H1 (cell line): Measurements from ENCODE around the gene NPHP4. TPM values are rescaled to one million over a fixed set of nuclear protein-coding genes. Genes with fewer than 3 reads are reported as not detected.

ENCODE experiments used
- CTCF ChIA-PET: fragments of 300-600 bp; sonication (Branson Sonifier 250); formaldehyde crosslinking; loops from one replicate; lab custom pipeline; 2021; ENCODE audit not compliant: partially characterized antibody; lab: Charles Lee
- POLR2A ChIA-PET: fragments of 300-600 bp; sonication (Branson Sonifier 250); formaldehyde crosslinking; loops from one replicate; lab custom pipeline; 2021; ENCODE audit warnings: inconsistent platforms; ENCODE audit not compliant: partially characterized antibody; lab: Charles Lee
- DNase-seq, 2 experiments: peaks; one replicate each; pipeline versions ENCODE4 v3.0.0 to v3.0.0-alpha.2; 2010 to 2022; ENCODE audit warnings: low spot score in 2 of 2, low read depth in 1 of 2, mixed read lengths in 1 of 2
- FAIRE-seq: peaks from 2 replicates; lab custom pipeline; 2011; peaks lifted over from hg19 to GRCh38; lab: Jason Lieb, UNC
- H2AFZ ChIP-seq: 2 replicates; pipeline ENCODE4 v1.8.1; 2012; ENCODE audit warnings: low read length, inconsistent platforms
- H2AK5ac ChIP-seq: 2 replicates; pipeline ENCODE4 v1.6.1; 2013; ENCODE audit warnings: low read depth, low read length
- H2BK120ac ChIP-seq: replicated peaks from 2 replicates; pipeline ENCODE3; 2013; ENCODE audit warnings: low read depth, low read length, inconsistent platforms
- H2BK12ac ChIP-seq: 2 replicates; pipeline ENCODE4 v1.6.1; 2013; ENCODE audit warnings: low read depth, low read length
- H2BK15ac ChIP-seq: 2 replicates; pipeline ENCODE4 v1.6.1; 2013; ENCODE audit warnings: low read length
- H2BK20ac ChIP-seq: 2 replicates; pipeline ENCODE4 v1.6.1; 2013; ENCODE audit warnings: low read length
- H2BK5ac ChIP-seq: 2 replicates; pipeline ENCODE4 v1.6.1; 2013; ENCODE audit warnings: low read depth, low read length
- H3K14ac ChIP-seq: 2 replicates; pipeline ENCODE4 v1.6.1; 2013; ENCODE audit warnings: inconsistent platforms; ENCODE audit not compliant: insufficient read length
- H3K18ac ChIP-seq: 2 replicates; pipeline ENCODE4 v1.6.1; 2013; ENCODE audit warnings: low read length; ENCODE audit errors: extremely low read depth
- H3K23ac ChIP-seq: 2 replicates; pipeline ENCODE4 v1.6.1; 2013; ENCODE audit warnings: inconsistent platforms; ENCODE audit not compliant: insufficient read length
- H3K23me2 ChIP-seq: 2 replicates; pipeline ENCODE4 v1.6.1; 2013; ENCODE audit warnings: low read depth, low read length
- H3K27ac ChIP-seq: 2 replicates; pipeline ENCODE4 v1.6.1; 2011; ENCODE audit warnings: low read depth, low read length, inconsistent platforms
- H3K27me3 ChIP-seq, 4 experiments: replicated peaks in 1 of 4; 1 replicate in 1 of 4; 2 replicates in 3 of 4; pipeline versions ENCODE4 v1.6.1 to v1.8.1; 2011 to 2013; ENCODE audit warnings: low read length in 3 of 4, mild to moderate bottlenecking in 3 of 4, inconsistent platforms in 2 of 4, mixed read lengths in 2 of 4, moderate library complexity in 1 of 4; ENCODE audit not compliant: control insufficient read depth in 3 of 4, insufficient read depth in 3 of 4; ENCODE audit errors: extremely low read depth in 1 of 4
- H3K36me3 ChIP-seq, 4 experiments: 2 replicates each; pipeline versions ENCODE4 v1.6.1 to v1.8.1; 2011 to 2013; ENCODE audit warnings: mild to moderate bottlenecking in 4 of 4, low read length in 3 of 4, moderate library complexity in 2 of 4, control low read depth in 1 of 4, inconsistent platforms in 1 of 4; ENCODE audit not compliant: insufficient read depth in 4 of 4, control insufficient read depth in 2 of 4
- H3K4ac ChIP-seq: replicated peaks from 2 replicates; pipeline ENCODE3; 2013; ENCODE audit warnings: low read length, low read depth, mixed read lengths, inconsistent platforms; ENCODE audit not compliant: insufficient read length
- H3K4me1 ChIP-seq, 4 experiments: replicated peaks in 1 of 4; 1 replicate in 1 of 4; 2 replicates in 3 of 4; pipeline versions ENCODE4 v1.6.1 to v1.8.1; 2011 to 2013; ENCODE audit warnings: low read length in 3 of 4, inconsistent platforms in 2 of 4, mixed read lengths in 1 of 4; ENCODE audit not compliant: insufficient read depth in 4 of 4, control insufficient read depth in 3 of 4
- H3K4me2 ChIP-seq, 2 experiments: 2 replicates each; pipeline versions ENCODE4 v1.6.1 to v1.8.1; 2011 to 2013; ENCODE audit warnings: low read depth in 2 of 2, low read length in 2 of 2, control low read depth in 1 of 2, inconsistent platforms in 1 of 2, mild to moderate bottlenecking in 1 of 2; ENCODE audit not compliant: insufficient read depth in 1 of 2
- H3K4me3 ChIP-seq, 4 experiments: fragments of 200-600, 300-600 bp in 1 of 4; sonication (generic), shearing (Covaris generic), sonication (Bioruptor Twin) in 1 of 4; 2 replicates each; pipeline versions ENCODE4 v1.5.1 to v1.8.1; 2011 to 2016; ENCODE audit warnings: low read length in 4 of 4, low read depth in 3 of 4, control low read depth in 2 of 4, inconsistent platforms in 2 of 4, mild to moderate bottlenecking in 2 of 4, mixed read lengths in 1 of 4, moderate library complexity in 1 of 4; ENCODE audit not compliant: insufficient read depth in 2 of 4; ENCODE audit errors: extremely low read depth in 1 of 4
- H3K56ac ChIP-seq: replicated peaks from 2 replicates; pipeline ENCODE3; 2013; ENCODE audit warnings: low read depth, mild to moderate bottlenecking, mixed read lengths, low read length, inconsistent platforms; ENCODE audit not compliant: insufficient read length
- H3K79me1 ChIP-seq: 2 replicates; pipeline ENCODE4 v1.6.1; 2013; ENCODE audit warnings: low read depth, low read length, control low read depth
- H3K79me2 ChIP-seq, 2 experiments: 2 replicates each; pipeline versions ENCODE4 v1.6.1 to v1.8.1; 2012 to 2013; ENCODE audit warnings: low read length in 2 of 2, mild to moderate bottlenecking in 2 of 2, inconsistent platforms in 1 of 2; ENCODE audit not compliant: insufficient read depth in 2 of 2, control insufficient read depth in 1 of 2
- H3K9ac ChIP-seq, 4 experiments: replicated peaks in 1 of 4; 1 replicate in 1 of 4; 2 replicates in 3 of 4; pipeline versions ENCODE4 v1.6.1 to v1.8.1; 2011 to 2013; ENCODE audit warnings: low read depth in 3 of 4, low read length in 3 of 4, control low read depth in 2 of 4, mild to moderate bottlenecking in 2 of 4, moderate library complexity in 2 of 4, inconsistent platforms in 1 of 4; ENCODE audit errors: extremely low read depth in 1 of 4
- H3K9me3 ChIP-seq, 2 experiments: 2 replicates each; pipeline versions ENCODE4 v1.6.1 to v1.8.1; 2012 to 2013; ENCODE audit warnings: mild to moderate bottlenecking in 2 of 2, moderate library complexity in 2 of 2, control low read depth in 1 of 2, inconsistent platforms in 1 of 2, low read depth in 1 of 2, low read length in 1 of 2, mixed read lengths in 1 of 2; ENCODE audit not compliant: insufficient read depth in 2 of 2
- H4K20me1 ChIP-seq, 2 experiments: replicated peaks in 1 of 2; 2 replicates each; pipeline versions ENCODE3 to v1.8.1; 2011 to 2013; ENCODE audit warnings: inconsistent platforms in 2 of 2, low read length in 2 of 2, mild to moderate bottlenecking in 1 of 2; ENCODE audit not compliant: insufficient read depth in 2 of 2, control insufficient read depth in 1 of 2
- H4K5ac ChIP-seq: 2 replicates; pipeline ENCODE4 v1.6.1; 2013; ENCODE audit warnings: low read length, low read depth, mixed read lengths, inconsistent platforms; ENCODE audit not compliant: insufficient read length
- H4K8ac ChIP-seq: 2 replicates; pipeline ENCODE4 v1.8.0; 2013; ENCODE audit warnings: mild to moderate bottlenecking, moderate library complexity, low read length, inconsistent platforms; ENCODE audit not compliant: insufficient read depth; ENCODE audit errors: extremely low read depth
- H4K91ac ChIP-seq: replicated peaks from 2 replicates; pipeline ENCODE3; 2013; ENCODE audit warnings: low read length, mixed read lengths, inconsistent platforms; ENCODE audit not compliant: insufficient read length
- BCL11A ChIP-seq, 2 experiments: IDR thresholded peaks; one replicate each; pipeline ENCODE4 v1.6.1; 2011; ENCODE audit warnings: low read depth in 2 of 2, low read length in 2 of 2, mild to moderate bottlenecking in 2 of 2
- CBX5 ChIP-seq: fragments of 300-800, 300-1000 bp; sonication (generic); IDR thresholded peaks from 2 replicates; pipeline ENCODE4 v1.7.1; 2016; ENCODE audit warnings: antibody characterized with exemption, low read length, low read depth
- CTBP2 ChIP-seq: IDR thresholded peaks from 2 replicates; pipeline ENCODE4 v1.7.0; 2011; ENCODE audit warnings: borderline replicate concordance, mild to moderate bottlenecking, moderate library complexity, mixed read lengths, low read length; ENCODE audit not compliant: insufficient read depth, insufficient read length
- HDAC2 ChIP-seq, 2 experiments: fragments of 300-600 bp in 1 of 2; sonication (generic) in 1 of 2; IDR thresholded peaks; 2 replicates each; pipeline ENCODE4 v1.6.1; 2011 to 2012; ENCODE audit warnings: low read depth in 2 of 2, low read length in 2 of 2, mild to moderate bottlenecking in 2 of 2, moderate library complexity in 2 of 2, borderline replicate concordance in 1 of 2, inconsistent platforms in 1 of 2
- JUN ChIP-seq: IDR thresholded peaks from 2 replicates; pipeline ENCODE4 v1.6.1; 2011; ENCODE audit warnings: low read depth, mild to moderate bottlenecking, improper control_type of control experiment, low read length
- NANOG ChIP-seq: IDR thresholded peaks from 2 replicates; pipeline ENCODE4 v1.6.1; 2011; ENCODE audit warnings: low read length, low read depth, mild to moderate bottlenecking, inconsistent platforms; ENCODE audit not compliant: insufficient read depth, poor library complexity, severe bottlenecking
- POU5F1 ChIP-seq: IDR thresholded peaks from 2 replicates; pipeline ENCODE4 v1.6.1; 2011; ENCODE audit warnings: low read depth, mild to moderate bottlenecking, low read length, moderate library complexity
- RBBP5 ChIP-seq: IDR thresholded peaks from 2 replicates; pipeline ENCODE4 v1.7.1; 2012; ENCODE audit warnings: low read depth, mild to moderate bottlenecking, inconsistent platforms, low read length, moderate library complexity, borderline replicate concordance
- SIX5 ChIP-seq: IDR thresholded peaks from 2 replicates; pipeline ENCODE4 v1.6.1; 2011; ENCODE audit warnings: mild to moderate bottlenecking, low read depth, low read length
- SRF ChIP-seq: IDR thresholded peaks from 2 replicates; pipeline ENCODE4 v1.6.1; 2011; ENCODE audit warnings: mild to moderate bottlenecking, low read depth, low read length, moderate library complexity
- WGBS, 2 experiments: shearing (Covaris generic) in 1 of 2; methylation state at CpG; one replicate each; pipeline versions ENCODE4 v1.1.6 to v1.1.7; 2013 to 2015; ENCODE audit warnings: low lambda C conversion rate in 2 of 2, mixed read lengths in 2 of 2, inconsistent platforms in 1 of 2, low coverage in 1 of 2, missing lambda C conversion rate in 1 of 2; ENCODE audit not compliant: insufficient replicate concordance in 2 of 2, insufficient coverage in 1 of 2, insufficient read length in 1 of 2; ENCODE audit errors: extremely low coverage in 1 of 2, missing lambda C conversion rate in 1 of 2; 5-methylcytosine and 5-hydroxymethylcytosine counted together
- polyA plus RNA-seq, 7 experiments: library from polyadenylated mRNA; depleted of rRNA in 3 of 7; stranded (reverse) in 5 of 7; unstranded in 2 of 7; fragments of >200 nt in 5 of 7; fragments of 200-250 nt in 2 of 7; gene quantifications; 1 replicate in 5 of 7; 2 replicates in 1 of 7; 4 replicates in 1 of 7; pipeline versions ENCODE4 v1.2.1 to v1.2.3, GENCODE V29; 2011 to 2013; ENCODE audit warnings: missing spikeins in 2 of 7, mixed read lengths in 2 of 7
- total RNA-seq: library from RNA; stranded (reverse); fragmentation: NEBNext Ultra II Directional; extraction: Animal tissue kit (Norgen Biotek cat#: 25700); gene quantifications from 2 replicates; pipeline ENCODE4 v1.2.1, GENCODE V29; 2021
- TF ChIP-seq, protein P1 (sequence below): IDR thresholded peaks from 2 replicates; pipeline ENCODE4 v1.6.1; 2012; ENCODE audit warnings: low read length, inconsistent platforms

Gene NPHP4
- total and polyA plus RNA-seq, 2 of the 8 experiments (the other 6 are each of a cell fraction or from before 2014, with no cell fraction given), result 5.8 to 14.0 TPM

- H2BK5ac ChIP-seq, result no peak overlapping the region
- no peak overlapping the region for H3K27ac ChIP-seq
- H2AFZ ChIP-seq, result no peak overlapping the region
- H4K20me1 ChIP-seq, result no peaks in the 10 kb centered on the region
- H3K56ac ChIP-seq, result no peak overlapping the region
- peaks cover 0 to 1% (median 0%) of the 10 kb centered on the region in 4 experiments; a peak in 1 of 7 replicates for H3K4me1 ChIP-seq
- no peaks in the 10 kb centered on the region for H3K79me2 ChIP-seq
- no peaks in the 10 kb centered on the region for H3K9me3 ChIP-seq
- 88% methylated on average over 17 of the region's 17 CpGs; no CpG with 5 or more reads in 1 of the 2 experiments for WGBS, 2 experiments
- H3K27me3 ChIP-seq, result no peaks in the 10 kb centered on the region
- no peak overlapping the region for H2BK120ac ChIP-seq
- H3K4me2 ChIP-seq, result no peak overlapping the region
- no peak for FAIRE-seq
- H3K4ac ChIP-seq, result no peak overlapping the region
- CTCF ChIA-PET, result interaction anchor here (0.9 to 1.9 kb wide), 8 partner anchors 8 to 456 kb away, joined by 3 to 8 read pairs (median 4); no protein-coding TSS in a partner anchor
- peaks cover 0 to 3% (median under 1%) of the 10 kb centered on the region in 4 experiments; a peak in 3 of 8 replicates for H3K36me3 ChIP-seq
- DNase-seq, result no peak
- H3K14ac ChIP-seq, result no peak overlapping the region
- no peak overlapping the region for H2BK15ac ChIP-seq
- peaks cover 5% of the 10 kb centered on the region for H3K79me1 ChIP-seq
- POLR2A ChIA-PET, result no interaction called here
- no peak overlapping the region for H2BK20ac ChIP-seq
- H4K5ac ChIP-seq, result no peak overlapping the region
- H3K4me3 ChIP-seq, result no peak overlapping the region
- H3K23me2 ChIP-seq, result no peaks in the 10 kb centered on the region
- H2AK5ac ChIP-seq, result no peak overlapping the region
- no peak overlapping the region for H4K91ac ChIP-seq
- H3K23ac ChIP-seq, result no peak overlapping the region
- no peak overlapping the region for H2BK12ac ChIP-seq
- no peak overlapping the region for H3K18ac ChIP-seq
- no peak overlapping the region for H4K8ac ChIP-seq
- no peak overlapping the region for H3K9ac ChIP-seq
- TF ChIP-seq POU5F1 (no peak), NANOG (no peak), SIX5 (no peak), BCL11A (IDR thresholded peaks at IDR 0.05; ENCODE audit: low read depth in 2 of 2, low read length in 2 of 2) (no peak), CBX5 (no peak), HDAC2 (IDR thresholded peaks at IDR 0.05; ENCODE audit: borderline replicate concordance in 1 of 2, low read depth in 2 of 2, low read length in 2 of 2) (no peak), JUN (no peak), SRF (no peak), CTBP2 (no peak), RBBP5 (no peak)
- TF ChIP-seq, protein P1, sequence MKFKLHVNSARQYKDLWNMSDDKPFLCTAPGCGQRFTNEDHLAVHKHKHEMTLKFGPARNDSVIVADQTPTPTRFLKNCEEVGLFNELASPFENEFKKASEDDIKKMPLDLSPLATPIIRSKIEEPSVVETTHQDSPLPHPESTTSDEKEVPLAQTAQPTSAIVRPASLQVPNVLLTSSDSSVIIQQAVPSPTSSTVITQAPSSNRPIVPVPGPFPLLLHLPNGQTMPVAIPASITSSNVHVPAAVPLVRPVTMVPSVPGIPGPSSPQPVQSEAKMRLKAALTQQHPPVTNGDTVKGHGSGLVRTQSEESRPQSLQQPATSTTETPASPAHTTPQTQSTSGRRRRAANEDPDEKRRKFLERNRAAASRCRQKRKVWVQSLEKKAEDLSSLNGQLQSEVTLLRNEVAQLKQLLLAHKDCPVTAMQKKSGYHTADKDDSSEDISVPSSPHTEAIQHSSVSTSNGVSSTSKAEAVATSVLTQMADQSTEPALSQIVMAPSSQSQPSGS, result no peak
Observed at GRCh38 chr1:5966543-5967205, 25.6 kb downstream of the NPHP4 start.
